GM12878 (cell line): ENCODE results near the gene RABEP2. TPM values are rescaled to one million over a fixed set of nuclear protein-coding genes. Genes with fewer than 3 reads are reported as not detected.

Experiments
- ATAC-seq: fragments of 200-7000 bp; cut with Tn5 transposase; 3 replicates; pipeline ENCODE4 v1.9.1; 2020; ENCODE audit warnings: mild to moderate bottlenecking, moderate library complexity
- BruUV-seq: library from RNA; stranded (reverse); fragments of 400-500 nt; replicated peaks from 2 replicates; lab custom pipeline; 2021; lab: Mats Ljungman, UMichigan
- CTCF ChIA-PET: fragments of 300-600 bp; sonication (Branson Sonifier 250); formaldehyde crosslinking; extraction: SDS; loops from one replicate; lab custom pipeline; 2021; ENCODE audit warnings: inconsistent platforms; lab: Yijun Ruan, JAX
- POLR2A ChIA-PET: fragments of 350-600 bp; formaldehyde crosslinking; extraction: SDS; loops from one replicate; lab custom pipeline; 2021; ENCODE audit warnings: inconsistent platforms; lab: Charles Lee
- RAD21 ChIA-PET: fragments of 300-600 bp; sonication (Branson Sonifier 250); formaldehyde crosslinking; loops from one replicate; lab custom pipeline; 2023; ENCODE audit warnings: antibody characterized with exemption; ENCODE audit not compliant: unreplicated experiment; lab: Charles Lee
- SMC1A ChIA-PET: fragments of 300-600 bp; sonication (Branson Sonifier 250); formaldehyde crosslinking; loops from one replicate; lab custom pipeline; 2023; ENCODE audit not compliant: unreplicated experiment, uncharacterized antibody; lab: Charles Lee
- DNase-seq: peaks from one replicate; pipeline ENCODE4 v3.0.0-alpha.2; 2011; ENCODE audit warnings: low read depth, low spot score
- FAIRE-seq: peaks from 3 replicates; lab custom pipeline; 2011; peaks lifted over from hg19 to GRCh38; lab: Jason Lieb, UNC
- H2AFZ ChIP-seq: 2 replicates; pipeline ENCODE4 v1.6.0; 2011; ENCODE audit warnings: low read depth, low read length, control low read depth; ENCODE audit not compliant: control insufficient read depth
- H3K27ac ChIP-seq: 2 replicates; pipeline ENCODE4 v1.5.1; 2011; ENCODE audit warnings: control low read depth; ENCODE audit not compliant: control insufficient read depth, insufficient read depth
- H3K27me3 ChIP-seq, 2 experiments: replicated peaks in 1 of 2; 2 replicates each; pipeline versions ENCODE4 v1.6.0 to v1.6.1; 2011; ENCODE audit warnings: low read length in 1 of 2; ENCODE audit not compliant: control insufficient read depth in 2 of 2, insufficient read depth in 2 of 2
- H3K36me3 ChIP-seq, 2 experiments: 2 replicates each; pipeline ENCODE4 v1.5.1; 2011; ENCODE audit warnings: low read length in 1 of 2; ENCODE audit not compliant: control insufficient read depth in 2 of 2, insufficient read depth in 2 of 2
- H3K4me1 ChIP-seq: 2 replicates; pipeline ENCODE4 v1.6.1; 2011; ENCODE audit warnings: mild to moderate bottlenecking, low read length, moderate library complexity, mixed read lengths; ENCODE audit not compliant: control insufficient read depth, insufficient read depth
- H3K4me2 ChIP-seq: 2 replicates; pipeline ENCODE4 v1.6.0; 2011; ENCODE audit warnings: control low read depth; ENCODE audit not compliant: control insufficient read depth, insufficient read depth
- H3K4me3 ChIP-seq: fragments of 200-600 bp; sonication (generic); 2 replicates; pipeline ENCODE4 v1.5.1; 2016
- H3K79me2 ChIP-seq: 2 replicates; pipeline ENCODE4 v1.6.0; 2011; ENCODE audit warnings: low read length; ENCODE audit not compliant: control insufficient read depth, insufficient read depth
- H3K9ac ChIP-seq: 2 replicates; pipeline ENCODE4 v1.8.0; 2011; ENCODE audit warnings: low read length, control low read depth, mixed read lengths; ENCODE audit not compliant: control insufficient read depth, insufficient read depth
- H3K9me3 ChIP-seq: replicated peaks from 3 replicates; pipeline ENCODE4 v1.5.1; 2011; ENCODE audit warnings: mild to moderate bottlenecking, low read length; ENCODE audit not compliant: control insufficient read depth, insufficient read depth
- H4K20me1 ChIP-seq: 2 replicates; pipeline ENCODE4 v1.6.0; 2011; ENCODE audit not compliant: control insufficient read depth, insufficient read depth
- CEBPZ ChIP-seq: fragments of 150-350 bp; IDR thresholded peaks from 2 replicates; pipeline ENCODE4 v1.6.1; 2016; ENCODE audit warnings: low read depth, low read length
- ELK1 ChIP-seq: IDR thresholded peaks from 2 replicates; pipeline ENCODE4 v1.6.1; 2012; ENCODE audit warnings: low read depth, low read length, improper control_type of control experiment
- HDAC6 ChIP-seq: fragments of 200-600 bp; sonication (generic); IDR thresholded peaks from one replicate; pipeline ENCODE4 v1.8.0; 2017; ENCODE audit warnings: antibody characterized with exemption; ENCODE audit not compliant: unreplicated experiment
- JUNB ChIP-seq: IDR thresholded peaks from 2 replicates; pipeline ENCODE4 v1.6.1; 2016; ENCODE audit warnings: antibody characterized with exemption, mild to moderate bottlenecking
- MYB ChIP-seq: fragments of 150-350 bp; IDR thresholded peaks from 2 replicates; pipeline ENCODE4 v1.6.1; 2014; ENCODE audit warnings: mild to moderate bottlenecking, low read depth, low read length, borderline replicate concordance
- PKNOX1 ChIP-seq: fragments of 450-650 bp; IDR thresholded peaks from 2 replicates; pipeline ENCODE4 v1.6.1; 2016; ENCODE audit warnings: mild to moderate bottlenecking
- ZBTB11 ChIP-seq: fragments of 450-650 bp; formaldehyde crosslinking; IDR thresholded peaks from 2 replicates; pipeline ENCODE4 v1.5.0; 2022; ENCODE audit warnings: mild to moderate bottlenecking, missing genetic modification characterization
- ZNF592 ChIP-seq: fragments of 450-650 bp; IDR thresholded peaks from 2 replicates; pipeline ENCODE4 v1.6.1; 2017; ENCODE audit warnings: mild to moderate bottlenecking, moderate library complexity
- WGBS: methylation state at CpG from one replicate; pipeline ENCODE4 v1.1.6; 2016; ENCODE audit warnings: low lambda C conversion rate; ENCODE audit not compliant: insufficient replicate concordance, insufficient coverage; ENCODE audit errors: missing lambda C conversion rate; 5-methylcytosine and 5-hydroxymethylcytosine counted together
- in situ Hi-C: fragments of 300-500 bp; cut with MboI; formaldehyde crosslinking; loops from 9 replicates; pipeline ENCODE4 v1.14.3; 2018; ENCODE audit warnings: mixed read lengths
- intact Hi-C: fragments of 100-400 bp; cut with micrococcal nuclease; formaldehyde crosslinking; loops from one replicate; pipeline ENCODE4 v1.14.2; 2022; ENCODE audit not compliant: unreplicated experiment
- polyA plus RNA-seq, 11 experiments: library from polyadenylated mRNA; depleted of rRNA in 4 of 11; unstranded in 6 of 11; stranded (reverse) in 5 of 11; fragments of >200 nt; fragmentation: Nextera tagmentation in 4 of 11; fragmentation: Illumina TruSeq in 1 of 11; extraction: Ambion mirVana in 4 of 11; extraction: Trizol in 1 of 11; gene quantifications; 1 replicate in 1 of 11; 2 replicates in 10 of 11; pipeline versions ENCODE4 v1.2.1 to v1.2.3, GENCODE V29; 2011 to 2016; ENCODE audit warnings: inconsistent platforms in 2 of 11, missing spikeins in 2 of 11, low read depth in 1 of 11
- total RNA-seq, 4 experiments: library from RNA; depleted of rRNA in 3 of 4; stranded (reverse); fragments of >200 nt in 3 of 4; fragmentation: Illumina TruSeq in 1 of 4; extraction: Trizol in 1 of 4; gene quantifications; 2 replicates each; pipeline versions ENCODE4 v1.2.1 to v1.2.3, GENCODE V29; 2013 to 2021

Gene RABEP2
- total and polyA plus RNA-seq, 10 of the 15 experiments (the other 5 are each of a cell fraction or from before 2014, with no cell fraction given), result 0.47 to 33.2 (median 18.6) TPM

- H3K36me3 ChIP-seq, result peaks cover 11 to 13% of the 10 kb centered on the region in 2 experiments
- no peak for FAIRE-seq
- TF ChIP-seq PKNOX1, result no peak
- TF ChIP-seq MYB, result no peak
- no peak for TF ChIP-seq ZBTB11
- no peak for TF ChIP-seq HDAC6
- TF ChIP-seq JUNB, result no peak
- TF ChIP-seq CEBPZ, result no peak
- no peak for TF ChIP-seq ELK1
- TF ChIP-seq ZNF592, result no peak
Measured at GRCh38 chr16:28917095-28917494, 7.9 kb downstream of the RABEP2 start.

More at GRCh38 chr16:28917095-28917494, 7.9 kb downstream of the RABEP2 start:
- H3K4me1 ChIP-seq, result no peaks in the 10 kb centered on the region
- DNase-seq (no peak), ATAC-seq (no peak)
- SMC1A ChIA-PET, result interaction anchor here (0.6 to 1.0 kb wide), 4 partner anchors 15 to 28 kb away, joined by 3 to 4 read pairs (median 4); partner anchors contain the start of gene CD19
- H3K4me2 ChIP-seq, result no peak overlapping the region
- no peak overlapping the region for H2AFZ ChIP-seq
- in situ Hi-C loops, result loop anchor here (5.0 kb wide), 1 partner anchor 35 kb away; no protein-coding TSS in a partner anchor
- no peak overlapping the region for H3K9ac ChIP-seq
- no peak overlapping the region for H3K27ac ChIP-seq
- H3K79me2 ChIP-seq, result no peaks in the 10 kb centered on the region
- RAD21 ChIA-PET, result interaction anchor here (2.1 kb wide), 1 partner anchor 27 kb away, joined by 10 read pairs; no protein-coding TSS in a partner anchor
- intact Hi-C loops, result no loop called here
- WGBS, result 43% methylated on average over 7 of the region's 7 CpGs
- POLR2A ChIA-PET, result no interaction called here
- no peak overlapping the region for H3K4me3 ChIP-seq
- H3K27me3 ChIP-seq, result no peaks in the 10 kb centered on the region
- CTCF ChIA-PET, result interaction anchor here (0.6 to 4.2 kb wide), 2 partner anchors 9 to 28 kb away, joined by 3 to 18 read pairs; no protein-coding TSS in a partner anchor
- BruUV-seq, result TSS peak; percentile 53
- no peaks in the 10 kb centered on the region for H4K20me1 ChIP-seq
- no peaks in the 10 kb centered on the region for H3K9me3 ChIP-seq
